Lower lobe of right lung (tissue), 2 donors: ENCODE data around the gene TFF3. TPM values are rescaled to one million over a fixed set of nuclear protein-coding genes. Genes with fewer than 3 reads are reported as not detected.

Source experiments
- ATAC-seq, 2 donors: fragments of 200-7000 bp; cut with Tn5 transposase; one replicate each; pipeline ENCODE4 v1.9.1; 2020 to 2022; ENCODE audit warnings: mild to moderate bottlenecking in 2 of 2, moderate library complexity in 2 of 2
- DNase-seq: peaks from one replicate; pipeline ENCODE4 v3.0.0-alpha.2; 2020
- H3K27ac ChIP-seq: fragments of 200-600 bp; one replicate; pipeline ENCODE4 v1.8.0; 2022
- H3K27me3 ChIP-seq: fragments of 200-600 bp; one replicate; pipeline ENCODE4 v1.8.0; 2022; ENCODE audit warnings: low read depth
- H3K36me3 ChIP-seq: fragments of 200-600 bp; one replicate; pipeline ENCODE4 v1.8.0; 2022; ENCODE audit warnings: mild to moderate bottlenecking
- H3K4me1 ChIP-seq: fragments of 200-600 bp; one replicate; pipeline ENCODE4 v1.8.0; 2022
- H3K4me3 ChIP-seq: fragments of 200-600 bp; one replicate; pipeline ENCODE4 v1.8.0; 2022; ENCODE audit warnings: mild to moderate bottlenecking
- H3K9me3 ChIP-seq: fragments of 200-600 bp; one replicate; pipeline ENCODE4 v1.8.0; 2022
- CTCF ChIP-seq: fragments of 200-600 bp; IDR thresholded peaks from one replicate; pipeline ENCODE4 v1.8.0; 2022; ENCODE audit warnings: antibody characterized with exemption, mild to moderate bottlenecking
- intact Hi-C: fragments of 100-400 bp; cut with DNase I; formaldehyde crosslinking; loops from one replicate; pipeline ENCODE4 v1.11.0; 2022
- long read RNA-seq: library from polyadenylated mRNA; unstranded; transcript quantifications from one replicate; pipeline ENCODE4 v2.0.0, GENCODE V29; 2021
- total RNA-seq: library from RNA; stranded (reverse); fragmentation: NEBNext Ultra II Directional; extraction: Animal tissue kit (Norgen Biotek cat#: 25700); gene quantifications from one replicate; pipeline ENCODE4 v1.2.1, GENCODE V29; 2021
- donor health status: DM: no; HTN: yes; CAD: no; lungs with severe emphysema.

Gene TFF3, protein sequence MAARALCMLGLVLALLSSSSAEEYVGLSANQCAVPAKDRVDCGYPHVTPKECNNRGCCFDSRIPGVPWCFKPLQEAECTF
- total RNA-seq = 19.0 TPM
- long read RNA-seq, transcript TFF3-204 (3 exons, 1,109 nt) = major isoform, 5 of 5 reads
- long read RNA-seq, partial matches to known transcripts = 0 of 5 reads
- long read RNA-seq, other reads (novel, unspliced or antisense) = 0 of 5 reads

DNA sequence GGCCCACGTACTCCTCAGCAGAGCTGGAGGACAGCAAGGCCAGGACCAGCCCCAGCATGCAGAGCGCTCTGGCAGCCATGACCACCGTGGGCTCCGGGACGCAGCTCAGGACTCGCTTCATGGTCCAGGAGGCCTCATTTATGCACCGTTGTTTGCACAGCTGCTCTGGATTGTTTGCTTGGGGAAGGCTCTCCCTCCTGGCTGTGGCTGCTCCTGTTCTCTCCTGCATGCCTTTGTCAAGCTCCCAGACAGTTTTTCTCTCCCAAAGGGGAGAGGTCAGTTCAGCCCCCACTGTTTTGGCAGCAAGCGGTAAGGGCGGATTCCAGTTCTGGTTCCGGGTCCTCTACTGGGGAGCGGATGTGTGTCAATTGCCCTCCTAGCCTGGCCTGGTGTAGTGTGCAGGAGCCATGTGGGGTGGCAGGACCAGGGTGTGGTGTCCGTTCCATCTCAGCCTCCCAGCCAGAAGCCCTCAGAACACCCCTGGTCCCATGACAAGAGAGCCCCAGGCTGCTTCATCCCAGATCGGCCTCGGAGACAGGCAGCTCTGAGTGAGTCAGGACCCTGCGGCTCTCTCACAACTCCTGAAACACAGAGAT, at the start of gene TFF3:
Gene TFF3, minus strand, starts transcription at position 114 of the 596 bp plus-strand sequence. Its CDS starts 35 bp downstream, at position 79.
- DNase-seq (no peak), ATAC-seq (peak; percentile 18 to 31)
- no peaks in the 10 kb centered on the region for H3K9me3 ChIP-seq
- no peak within 1 kb of the TSS for H3K4me3 ChIP-seq
- intact Hi-C loops = no loop called here
- H3K27ac ChIP-seq = no peak within 1 kb of the TSS
- no peak for TF ChIP-seq CTCF
- H3K27me3 ChIP-seq = no peaks in the 10 kb centered on the region
- H3K36me3 ChIP-seq = no peaks in the 10 kb centered on the region
- H3K4me1 ChIP-seq = peaks cover 18% of the 10 kb centered on the region

DNA sequence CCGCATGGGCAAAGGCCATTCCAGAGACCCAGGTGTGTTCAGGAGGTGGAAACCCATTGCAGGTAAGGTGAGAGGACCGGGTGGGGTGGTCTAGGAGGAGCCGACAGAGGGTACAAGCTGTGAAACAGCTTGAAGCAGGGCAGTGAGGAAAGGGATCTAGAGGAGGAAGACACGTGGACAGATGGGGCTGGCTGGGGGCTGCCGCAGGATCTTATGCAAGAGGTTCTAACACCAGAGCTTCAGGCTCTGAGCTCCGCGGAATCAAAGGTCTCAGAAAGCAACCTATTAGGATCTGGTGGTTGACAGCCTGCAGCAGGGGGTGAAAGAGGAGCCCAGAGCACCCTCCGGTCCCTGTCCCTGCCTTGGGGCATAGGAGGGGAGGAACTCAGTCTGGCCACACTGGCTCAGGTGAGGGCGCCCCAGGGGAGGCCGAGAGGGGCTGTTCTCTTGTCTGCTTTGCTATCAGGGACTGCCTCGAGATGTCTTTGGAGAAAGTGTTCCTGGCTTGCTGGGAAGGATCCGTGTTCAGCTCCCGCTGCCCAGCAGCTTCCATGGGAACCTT, 49.2 kb upstream of the TFF3 start:
- no peak overlapping the region for H3K27ac ChIP-seq

DNA sequence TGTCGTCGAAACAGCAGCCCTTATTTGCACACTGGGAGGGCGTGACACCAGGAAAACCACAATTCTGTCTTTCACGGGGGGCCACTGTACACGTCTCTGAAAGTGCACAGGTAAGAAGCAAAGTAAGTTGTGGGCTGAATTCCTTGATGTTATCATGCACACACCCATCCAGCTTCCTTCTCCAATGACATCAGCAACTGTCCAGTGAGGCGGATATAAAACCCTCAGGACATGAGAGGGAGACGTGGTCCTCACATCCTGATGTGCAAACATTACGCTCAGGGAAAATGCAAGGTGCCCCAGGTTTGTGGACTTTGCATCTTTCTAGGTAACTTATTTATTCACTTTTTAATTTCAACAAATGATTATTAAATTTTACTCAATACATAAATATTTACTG, 48.1 kb upstream of the TFF3 start:
- Histone ChIP-seq H3K4me1 (no peaks in the 10 kb centered on the region), H3K36me3 (no peaks in the 10 kb centered on the region), H3K27me3 (peaks cover 15% of the 10 kb centered on the region), H3K9me3 (peaks cover 3% of the 10 kb centered on the region), H3K4me3 (no peak overlapping the region), H3K27ac (no peak overlapping the region)
- intact Hi-C loops = no loop called here
- DNase-seq (no peak), ATAC-seq (no peak)
- no peak for TF ChIP-seq CTCF

More for the DNA sequence above, 49.2 kb upstream of the TFF3 start:
- Histone ChIP-seq H3K4me1 (no peaks in the 10 kb centered on the region), H3K36me3 (no peaks in the 10 kb centered on the region), H3K27me3 (peaks cover 16% of the 10 kb centered on the region), H3K9me3 (peaks cover 3% of the 10 kb centered on the region), H3K4me3 (no peak overlapping the region)
- no peak for TF ChIP-seq CTCF
- intact Hi-C loops = no loop called here
- ATAC-seq = no peak
- DNase-seq = no peak

GRCh38 chr21:42362700-42363099, 47.5 kb upstream of the TFF3 start:
- intact Hi-C loops = no loop called here
- no peak overlapping the region for H3K27ac ChIP-seq
- H3K27me3 ChIP-seq = peaks cover 12% of the 10 kb centered on the region
- DNase-seq (no peak), ATAC-seq (no peak)
- H3K36me3 ChIP-seq = no peaks in the 10 kb centered on the region
- H3K4me1 ChIP-seq = no peaks in the 10 kb centered on the region
- TF ChIP-seq CTCF = no peak
- H3K9me3 ChIP-seq = peaks cover 3% of the 10 kb centered on the region
- H3K4me3 ChIP-seq = no peak overlapping the region

DNA sequence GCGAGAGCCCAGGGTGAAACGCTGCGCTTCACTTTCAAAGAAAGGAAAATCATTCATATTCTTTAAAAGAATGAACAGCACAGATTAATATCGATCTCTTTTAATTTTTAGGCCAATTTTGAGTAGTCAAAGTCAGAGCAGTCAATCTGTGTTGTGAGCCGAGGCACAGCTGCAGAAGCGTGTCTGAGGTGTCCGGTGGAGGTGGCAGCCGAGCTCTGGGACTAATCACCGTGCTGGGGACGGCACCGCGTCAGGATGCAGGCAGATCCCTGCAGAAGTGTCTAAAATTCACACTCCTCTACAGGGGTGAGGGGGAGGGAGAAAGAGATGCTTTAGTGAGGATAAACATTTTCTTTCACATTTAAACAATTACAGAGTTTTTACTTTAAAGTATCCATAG, 47.0 kb upstream of the TFF3 start:
- H3K36me3 ChIP-seq = no peaks in the 10 kb centered on the region
- H3K27ac ChIP-seq = no peak overlapping the region
- H3K27me3 ChIP-seq = peaks cover 14% of the 10 kb centered on the region
- ATAC-seq (no peak), DNase-seq (no peak)
- no peak for TF ChIP-seq CTCF
- intact Hi-C loops = no loop called here
- H3K4me3 ChIP-seq = no peak overlapping the region
- peaks cover 3% of the 10 kb centered on the region for H3K9me3 ChIP-seq
- H3K4me1 ChIP-seq = no peaks in the 10 kb centered on the region
